ENCODE results near the gene HEATR1.

DNA sequence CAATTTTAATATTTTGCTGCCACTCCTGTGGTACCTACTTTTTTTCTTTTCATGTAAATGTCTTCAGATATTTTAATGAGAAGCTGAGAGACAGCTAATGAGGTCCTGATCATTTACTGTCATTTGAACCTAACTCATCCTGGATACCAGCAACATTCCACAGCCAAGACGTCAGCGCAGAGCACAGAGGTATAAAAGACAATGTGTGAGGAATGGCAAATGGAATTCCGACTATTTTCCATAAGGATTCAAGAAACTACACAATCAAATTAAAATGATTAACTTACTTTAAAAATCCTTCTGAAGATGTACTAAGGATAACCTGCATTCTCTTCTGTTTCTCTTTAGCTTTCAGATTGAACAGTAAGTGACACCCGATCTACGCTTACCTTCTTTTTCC, 38.8 kb downstream of the HEATR1 start:
- TF ChIP-seq, protein P1, sequence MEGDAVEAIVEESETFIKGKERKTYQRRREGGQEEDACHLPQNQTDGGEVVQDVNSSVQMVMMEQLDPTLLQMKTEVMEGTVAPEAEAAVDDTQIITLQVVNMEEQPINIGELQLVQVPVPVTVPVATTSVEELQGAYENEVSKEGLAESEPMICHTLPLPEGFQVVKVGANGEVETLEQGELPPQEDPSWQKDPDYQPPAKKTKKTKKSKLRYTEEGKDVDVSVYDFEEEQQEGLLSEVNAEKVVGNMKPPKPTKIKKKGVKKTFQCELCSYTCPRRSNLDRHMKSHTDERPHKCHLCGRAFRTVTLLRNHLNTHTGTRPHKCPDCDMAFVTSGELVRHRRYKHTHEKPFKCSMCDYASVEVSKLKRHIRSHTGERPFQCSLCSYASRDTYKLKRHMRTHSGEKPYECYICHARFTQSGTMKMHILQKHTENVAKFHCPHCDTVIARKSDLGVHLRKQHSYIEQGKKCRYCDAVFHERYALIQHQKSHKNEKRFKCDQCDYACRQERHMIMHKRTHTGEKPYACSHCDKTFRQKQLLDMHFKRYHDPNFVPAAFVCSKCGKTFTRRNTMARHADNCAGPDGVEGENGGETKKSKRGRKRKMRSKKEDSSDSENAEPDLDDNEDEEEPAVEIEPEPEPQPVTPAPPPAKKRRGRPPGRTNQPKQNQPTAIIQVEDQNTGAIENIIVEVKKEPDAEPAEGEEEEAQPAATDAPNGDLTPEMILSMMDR (tag by site-specific recombination; IDR thresholded peaks at IDR 0.05), result no peak
- TF ChIP-seq ZNF24 (tag by site-specific recombination; IDR thresholded peaks at IDR 0.05) (no peak), REPIN1 (tag by site-specific recombination; IDR thresholded peaks at IDR 0.05; ENCODE audit: low read depth) (no peak), ZNF785 (tag by site-specific recombination; IDR thresholded peaks at IDR 0.05) (no peak), ZNF768 (tag by site-specific recombination; IDR thresholded peaks at IDR 0.05) (no peak)
- TF ChIP-seq, protein P2, sequence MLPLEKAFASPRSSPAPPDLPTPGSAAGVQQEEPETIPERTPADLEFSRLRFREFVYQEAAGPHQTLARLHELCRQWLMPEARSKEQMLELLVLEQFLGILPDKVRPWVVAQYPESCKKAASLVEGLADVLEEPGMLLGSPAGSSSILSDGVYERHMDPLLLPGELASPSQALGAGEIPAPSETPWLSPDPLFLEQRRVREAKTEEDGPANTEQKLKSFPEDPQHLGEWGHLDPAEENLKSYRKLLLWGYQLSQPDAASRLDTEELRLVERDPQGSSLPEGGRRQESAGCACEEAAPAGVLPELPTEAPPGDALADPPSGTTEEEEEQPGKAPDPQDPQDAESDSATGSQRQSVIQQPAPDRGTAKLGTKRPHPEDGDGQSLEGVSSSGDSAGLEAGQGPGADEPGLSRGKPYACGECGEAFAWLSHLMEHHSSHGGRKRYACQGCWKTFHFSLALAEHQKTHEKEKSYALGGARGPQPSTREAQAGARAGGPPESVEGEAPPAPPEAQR (tag by site-specific recombination; IDR thresholded peaks at IDR 0.05), result no peak
- TF ChIP-seq, protein P3, sequence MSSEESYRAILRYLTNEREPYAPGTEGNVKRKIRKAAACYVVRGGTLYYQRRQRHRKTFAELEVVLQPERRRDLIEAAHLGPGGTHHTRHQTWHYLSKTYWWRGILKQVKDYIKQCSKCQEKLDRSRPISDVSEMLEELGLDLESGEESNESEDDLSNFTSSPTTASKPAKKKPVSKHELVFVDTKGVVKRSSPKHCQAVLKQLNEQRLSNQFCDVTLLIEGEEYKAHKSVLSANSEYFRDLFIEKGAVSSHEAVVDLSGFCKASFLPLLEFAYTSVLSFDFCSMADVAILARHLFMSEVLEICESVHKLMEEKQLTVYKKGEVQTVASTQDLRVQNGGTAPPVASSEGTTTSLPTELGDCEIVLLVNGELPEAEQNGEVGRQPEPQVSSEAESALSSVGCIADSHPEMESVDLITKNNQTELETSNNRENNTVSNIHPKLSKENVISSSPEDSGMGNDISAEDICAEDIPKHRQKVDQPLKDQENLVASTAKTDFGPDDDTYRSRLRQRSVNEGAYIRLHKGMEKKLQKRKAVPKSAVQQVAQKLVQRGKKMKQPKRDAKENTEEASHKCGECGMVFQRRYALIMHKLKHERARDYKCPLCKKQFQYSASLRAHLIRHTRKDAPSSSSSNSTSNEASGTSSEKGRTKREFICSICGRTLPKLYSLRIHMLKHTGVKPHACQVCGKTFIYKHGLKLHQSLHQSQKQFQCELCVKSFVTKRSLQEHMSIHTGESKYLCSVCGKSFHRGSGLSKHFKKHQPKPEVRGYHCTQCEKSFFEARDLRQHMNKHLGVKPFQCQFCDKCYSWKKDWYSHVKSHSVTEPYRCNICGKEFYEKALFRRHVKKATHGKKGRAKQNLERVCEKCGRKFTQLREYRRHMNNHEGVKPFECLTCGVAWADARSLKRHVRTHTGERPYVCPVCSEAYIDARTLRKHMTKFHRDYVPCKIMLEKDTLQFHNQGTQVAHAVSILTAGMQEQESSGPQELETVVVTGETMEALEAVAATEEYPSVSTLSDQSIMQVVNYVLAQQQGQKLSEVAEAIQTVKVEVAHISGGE (tag by site-specific recombination; conservative IDR thresholded peaks at IDR 0.05; ENCODE audit: low read depth), result no peak

All from HEK293 (cell line).